Liver (tissue), 9 donors: Measurements from ENCODE around the gene PPP2R2C. TPM values are rescaled to one million over a fixed set of nuclear protein-coding genes. Genes with fewer than 3 reads are reported as not detected.

Source experiments
- DNase-seq: peaks from one replicate; pipeline ENCODE4 v3.0.0-alpha.2; 2017; ENCODE audit warnings: low spot score
- H3K27ac ChIP-seq, 2 donors: one replicate each; pipeline ENCODE4 v1.7.0; 2013; ENCODE audit warnings: inconsistent platforms in 2 of 2, low read length in 2 of 2, control low read depth in 1 of 2, low read depth in 1 of 2, mild to moderate bottlenecking in 1 of 2
- H3K27me3 ChIP-seq, 4 donors: one replicate each; pipeline versions ENCODE4 v1.6.1 to v1.7.0; 2013; ENCODE audit warnings: low read length in 3 of 4, inconsistent platforms in 1 of 4, mild to moderate bottlenecking in 1 of 4, moderate library complexity in 1 of 4; ENCODE audit not compliant: control insufficient read depth in 4 of 4, insufficient read depth in 4 of 4
- H3K36me3 ChIP-seq, 4 donors: one replicate each; pipeline versions ENCODE4 v1.6.1 to v1.7.0; 2013; ENCODE audit warnings: low read length in 3 of 4, mild to moderate bottlenecking in 3 of 4, low read depth in 1 of 4, moderate library complexity in 1 of 4; ENCODE audit not compliant: control insufficient read depth in 4 of 4, insufficient read depth in 3 of 4
- H3K4me1 ChIP-seq, 4 donors: one replicate each; pipeline versions ENCODE4 v1.6.1 to v1.7.0; 2013; ENCODE audit warnings: low read length in 3 of 4, mild to moderate bottlenecking in 3 of 4, moderate library complexity in 1 of 4; ENCODE audit not compliant: control insufficient read depth in 4 of 4, insufficient read depth in 4 of 4
- H3K4me3 ChIP-seq, 3 donors: one replicate each; pipeline versions ENCODE4 v1.6.1 to v1.7.0; 2013; ENCODE audit warnings: low read length in 3 of 3, control low read depth in 1 of 3, low read depth in 1 of 3, mild to moderate bottlenecking in 1 of 3
- H3K9ac ChIP-seq, 2 donors: one replicate each; pipeline ENCODE4 v1.7.0; 2013; ENCODE audit warnings: low read length in 2 of 2, mild to moderate bottlenecking in 2 of 2, moderate library complexity in 2 of 2, control low read depth in 1 of 2, low read depth in 1 of 2
- H3K9me3 ChIP-seq, 4 donors: one replicate each; pipeline versions ENCODE4 v1.6.1 to v1.7.0; 2013; ENCODE audit warnings: low read length in 3 of 4; ENCODE audit not compliant: control insufficient read depth in 4 of 4
- FOXA1 ChIP-seq: IDR thresholded peaks from 2 replicates; pipeline ENCODE4 v1.6.1; 2016; ENCODE audit warnings: antibody characterized with exemption
- HNF4A ChIP-seq, 2 donors: conservative IDR thresholded peaks; 2 replicates each; pipeline ENCODE4 v1.6.1; 2016; ENCODE audit warnings: antibody characterized with exemption in 2 of 2, mild to moderate bottlenecking in 2 of 2
- HNF4G ChIP-seq: IDR thresholded peaks from 2 replicates; pipeline ENCODE4 v1.6.1; 2016; ENCODE audit warnings: antibody characterized with exemption
- JUND ChIP-seq, 2 donors: IDR thresholded peaks; 2 replicates each; pipeline ENCODE4 v1.6.1; 2016; ENCODE audit warnings: antibody characterized with exemption in 2 of 2
- MAX ChIP-seq: IDR thresholded peaks from 2 replicates; pipeline ENCODE4 v1.6.1; 2016; ENCODE audit warnings: antibody characterized with exemption
- RAD21 ChIP-seq, 2 donors: IDR thresholded peaks; 2 replicates each; pipeline ENCODE4 v1.6.1; 2016; ENCODE audit warnings: antibody characterized with exemption in 2 of 2, mild to moderate bottlenecking in 2 of 2
- REST ChIP-seq: IDR thresholded peaks from 2 replicates; pipeline ENCODE4 v1.6.1; 2016; ENCODE audit warnings: antibody characterized with exemption, mild to moderate bottlenecking
- RXRA ChIP-seq, 2 donors: IDR thresholded peaks; 2 replicates each; pipeline ENCODE4 v1.6.1; 2017 to 2018; ENCODE audit warnings: antibody characterized with exemption in 2 of 2, mild to moderate bottlenecking in 1 of 2
- SP1 ChIP-seq: IDR thresholded peaks from 2 replicates; pipeline ENCODE4 v1.6.1; 2018; ENCODE audit warnings: antibody characterized with exemption, mild to moderate bottlenecking
- TAF1 ChIP-seq: conservative IDR thresholded peaks from 2 replicates; pipeline ENCODE4 v1.6.1; 2016; ENCODE audit warnings: antibody characterized with exemption, mild to moderate bottlenecking
- WGBS: extraction: QIAGEN DNeasy Blood & Tissue Kit; methylation state at CpG from one replicate; pipeline ENCODE4 v1.1.7; 2013; 5-methylcytosine and 5-hydroxymethylcytosine counted together
- polyA plus RNA-seq, 2 donors: library from polyadenylated mRNA; stranded (reverse) in 1 of 2; unstranded in 1 of 2; fragments of 200-250 nt in 1 of 2; fragments of >200 nt in 1 of 2; fragmentation: Nextera tagmentation in 1 of 2; extraction: Ambion mirVana in 1 of 2; gene quantifications; one replicate each; pipeline versions ENCODE4 v1.2.1 to v1.2.3, GENCODE V29; 2013 to 2015
- total RNA-seq, 2 donors: library from RNA; depleted of rRNA; stranded (reverse); fragments of >200 nt; gene quantifications; one replicate each; pipeline ENCODE4 v1.2.3, GENCODE V29; 2014
- TF ChIP-seq, protein P1 (sequence below): IDR thresholded peaks from 2 replicates; pipeline ENCODE4 v1.6.1; 2016; ENCODE audit warnings: antibody characterized with exemption
- TF ChIP-seq, protein P2 (sequence below): fragments of 150-350 bp; IDR thresholded peaks from 2 replicates; pipeline ENCODE4 v1.5.1; 2017; ENCODE audit warnings: improper control_type of control experiment, low read depth, low read length; ENCODE audit not compliant: missing input control
- TF ChIP-seq, protein P3 (sequence below): IDR thresholded peaks from 2 replicates; pipeline ENCODE4 v1.6.1; 2016; ENCODE audit warnings: antibody characterized with exemption
- donor health status: healthy.
- donor health status: healthy.
- donor health status: healthy.
- donor health status: healthy.
- donor health status: healthy.

The PPP2R2C gene
- total and polyA plus RNA-seq, 4 donors, result under 0.01 to 0.01 TPM; not detected in 2

- no peak overlapping the region for H3K4me3 ChIP-seq
- TF ChIP-seq RXRA (IDR thresholded peaks at IDR 0.05), result no peak
- TF ChIP-seq FOXA1, result no peak
- TF ChIP-seq, protein P1, sequence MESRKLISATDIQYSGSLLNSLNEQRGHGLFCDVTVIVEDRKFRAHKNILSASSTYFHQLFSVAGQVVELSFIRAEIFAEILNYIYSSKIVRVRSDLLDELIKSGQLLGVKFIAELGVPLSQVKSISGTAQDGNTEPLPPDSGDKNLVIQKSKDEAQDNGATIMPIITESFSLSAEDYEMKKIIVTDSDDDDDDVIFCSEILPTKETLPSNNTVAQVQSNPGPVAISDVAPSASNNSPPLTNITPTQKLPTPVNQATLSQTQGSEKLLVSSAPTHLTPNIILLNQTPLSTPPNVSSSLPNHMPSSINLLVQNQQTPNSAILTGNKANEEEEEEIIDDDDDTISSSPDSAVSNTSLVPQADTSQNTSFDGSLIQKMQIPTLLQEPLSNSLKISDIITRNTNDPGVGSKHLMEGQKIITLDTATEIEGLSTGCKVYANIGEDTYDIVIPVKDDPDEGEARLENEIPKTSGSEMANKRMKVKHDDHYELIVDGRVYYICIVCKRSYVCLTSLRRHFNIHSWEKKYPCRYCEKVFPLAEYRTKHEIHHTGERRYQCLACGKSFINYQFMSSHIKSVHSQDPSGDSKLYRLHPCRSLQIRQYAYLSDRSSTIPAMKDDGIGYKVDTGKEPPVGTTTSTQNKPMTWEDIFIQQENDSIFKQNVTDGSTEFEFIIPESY, result no peak
- no peak for TF ChIP-seq RAD21 (IDR thresholded peaks at IDR 0.05)
- TF ChIP-seq MAX, result no peak
- TF ChIP-seq, protein P2, sequence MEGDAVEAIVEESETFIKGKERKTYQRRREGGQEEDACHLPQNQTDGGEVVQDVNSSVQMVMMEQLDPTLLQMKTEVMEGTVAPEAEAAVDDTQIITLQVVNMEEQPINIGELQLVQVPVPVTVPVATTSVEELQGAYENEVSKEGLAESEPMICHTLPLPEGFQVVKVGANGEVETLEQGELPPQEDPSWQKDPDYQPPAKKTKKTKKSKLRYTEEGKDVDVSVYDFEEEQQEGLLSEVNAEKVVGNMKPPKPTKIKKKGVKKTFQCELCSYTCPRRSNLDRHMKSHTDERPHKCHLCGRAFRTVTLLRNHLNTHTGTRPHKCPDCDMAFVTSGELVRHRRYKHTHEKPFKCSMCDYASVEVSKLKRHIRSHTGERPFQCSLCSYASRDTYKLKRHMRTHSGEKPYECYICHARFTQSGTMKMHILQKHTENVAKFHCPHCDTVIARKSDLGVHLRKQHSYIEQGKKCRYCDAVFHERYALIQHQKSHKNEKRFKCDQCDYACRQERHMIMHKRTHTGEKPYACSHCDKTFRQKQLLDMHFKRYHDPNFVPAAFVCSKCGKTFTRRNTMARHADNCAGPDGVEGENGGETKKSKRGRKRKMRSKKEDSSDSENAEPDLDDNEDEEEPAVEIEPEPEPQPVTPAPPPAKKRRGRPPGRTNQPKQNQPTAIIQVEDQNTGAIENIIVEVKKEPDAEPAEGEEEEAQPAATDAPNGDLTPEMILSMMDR, result no peak
- no peak for TF ChIP-seq TAF1
- no peak overlapping the region for H3K27ac ChIP-seq
- DNase-seq, result no peak
- H3K4me1 ChIP-seq, result peaks cover 0 to 3% (median 0%) of the 10 kb centered on the region in 4 donors
- H3K9ac ChIP-seq, result no peak overlapping the region
- H3K27me3 ChIP-seq, result no peaks in the 10 kb centered on the region
- no peaks in the 10 kb centered on the region for H3K9me3 ChIP-seq
- 27% methylated on average over 18 of the region's 18 CpGs for WGBS
- no peaks in the 10 kb centered on the region for H3K36me3 ChIP-seq
Measured at GRCh38 chr4:6390356-6390755, 82.1 kb downstream of the PPP2R2C start.

DNA sequence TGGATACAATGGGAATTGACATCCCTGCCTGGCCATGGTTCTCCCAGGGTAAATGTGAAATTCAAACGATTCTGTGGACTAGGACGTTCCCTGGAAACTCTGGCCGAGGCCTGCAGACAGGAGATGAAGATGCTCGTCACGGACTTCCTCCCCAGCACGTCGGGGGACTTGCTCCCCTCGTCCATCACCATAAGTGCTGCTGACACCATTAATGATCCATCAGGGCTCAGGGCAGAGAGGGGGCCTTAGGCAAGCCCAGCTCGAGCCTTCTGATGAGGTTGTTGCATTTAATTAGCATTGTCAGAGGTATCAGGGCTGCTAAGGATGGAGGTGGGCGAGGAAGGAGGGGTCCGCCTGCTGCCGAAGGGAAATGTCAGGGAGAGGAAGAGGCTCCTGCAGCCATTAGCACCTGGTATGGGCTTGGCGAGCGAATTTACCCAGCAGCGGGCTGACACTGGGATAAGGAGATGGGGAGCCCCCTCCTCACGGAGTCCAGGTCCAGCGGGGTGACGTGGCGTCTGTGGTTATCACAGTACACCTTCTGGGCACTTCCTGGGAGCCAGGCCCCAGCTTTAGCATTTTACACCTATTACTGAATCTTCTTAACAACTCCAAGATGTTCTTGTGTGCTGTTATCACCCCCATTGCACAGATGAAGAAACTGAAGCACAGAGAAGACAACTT, 83.1 kb downstream of the PPP2R2C start:
- Histone ChIP-seq H3K36me3 (no peaks in the 10 kb centered on the region), H3K4me3 (no peak overlapping the region), H3K27ac (no peak overlapping the region), H3K4me1 (peaks cover 0 to 3% (median 0%) of the 10 kb centered on the region in 4 donors), H3K27me3 (peaks cover 0 to 2% (median 0%) of the 10 kb centered on the region in 4 donors), H3K9ac (no peak overlapping the region), H3K9me3 (no peaks in the 10 kb centered on the region)
- TF ChIP-seq REST (no peak), HNF4A (conservative IDR thresholded peaks at IDR 0.05) (no peak), TAF1 (no peak), JUND (IDR thresholded peaks at IDR 0.05) (no peak), RXRA (IDR thresholded peaks at IDR 0.05) (no peak), SP1 (no peak), HNF4G (no peak), RAD21 (IDR thresholded peaks at IDR 0.05) (no peak), FOXA1 (no peak)
- TF ChIP-seq, protein P3, sequence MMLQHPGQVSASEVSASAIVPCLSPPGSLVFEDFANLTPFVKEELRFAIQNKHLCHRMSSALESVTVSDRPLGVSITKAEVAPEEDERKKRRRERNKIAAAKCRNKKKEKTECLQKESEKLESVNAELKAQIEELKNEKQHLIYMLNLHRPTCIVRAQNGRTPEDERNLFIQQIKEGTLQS, result no peak
- 63% methylated on average over 19 of the region's 19 CpGs for WGBS
- DNase-seq, result no peak
